IMR-90 (cell line): Measurements from ENCODE around the gene LYZL6. TPM values are rescaled to one million over a fixed set of nuclear protein-coding genes. Genes with fewer than 3 reads are reported as not detected.
A peak's percentile ranks its signal among the peaks of the same experiment; 100 is the strongest.

Experiments used
- ATAC-seq: fragments of 200-7000 bp; cut with Tn5 transposase; 2 replicates; pipeline ENCODE4 v1.9.1; 2020; ENCODE audit warnings: low read depth, mild to moderate bottlenecking, moderate library complexity
- BruUV-seq: library from RNA; stranded (reverse); fragments of 400-500 nt; replicated peaks from 2 replicates; lab custom pipeline; 2021; lab: Mats Ljungman, UMichigan
- CTCF ChIA-PET: fragments of 300-600 bp; formaldehyde crosslinking; extraction: SDS; loops from one replicate; lab custom pipeline; 2021; ENCODE audit warnings: antibody characterized with exemption; lab: Yijun Ruan, JAX
- POLR2A ChIA-PET: fragments of 300-600 bp; sonication (Branson Sonifier 250); formaldehyde crosslinking; loops from one replicate; lab custom pipeline; 2022; ENCODE audit warnings: antibody characterized with exemption; ENCODE audit not compliant: unreplicated experiment; lab: Charles Lee
- DNase-seq: peaks from one replicate; pipeline ENCODE4 v3.0.0; 2013
- H2AFZ ChIP-seq: replicated peaks from 2 replicates; pipeline ENCODE3; 2013; ENCODE audit warnings: low read length, mild to moderate bottlenecking; ENCODE audit not compliant: poor library complexity
- H2AK5ac ChIP-seq: 2 replicates; pipeline ENCODE4 v1.6.1; 2013; ENCODE audit warnings: low read depth, low read length, inconsistent platforms
- H2AK9ac ChIP-seq: replicated peaks from 2 replicates; pipeline ENCODE3; 2013; ENCODE audit warnings: mild to moderate bottlenecking, low read depth, low read length, moderate library complexity; ENCODE audit not compliant: poor library complexity
- H2BK120ac ChIP-seq: 2 replicates; pipeline ENCODE4 v1.6.1; 2013; ENCODE audit warnings: low read depth, low read length, inconsistent platforms
- H2BK15ac ChIP-seq: 3 replicates; pipeline ENCODE4 v1.6.1; 2013; ENCODE audit warnings: low read depth, low read length, inconsistent platforms
- H2BK20ac ChIP-seq: 2 replicates; pipeline ENCODE4 v1.6.1; 2013; ENCODE audit warnings: low read depth, mild to moderate bottlenecking, inconsistent platforms, low read length, moderate library complexity
- H2BK5ac ChIP-seq: 2 replicates; pipeline ENCODE4 v1.6.1; 2013; ENCODE audit warnings: mild to moderate bottlenecking, low read depth, low read length, inconsistent platforms; ENCODE audit not compliant: poor library complexity, severe bottlenecking
- H3K14ac ChIP-seq: replicated peaks from 2 replicates; pipeline ENCODE4 v1.6.1; 2013; ENCODE audit warnings: low read depth, low read length, inconsistent platforms
- H3K18ac ChIP-seq: 2 replicates; pipeline ENCODE4 v1.6.1; 2013; ENCODE audit warnings: low read depth, low read length, control low read depth
- H3K23ac ChIP-seq: 2 replicates; pipeline ENCODE4 v1.6.1; 2013; ENCODE audit warnings: low read depth, low read length, inconsistent platforms
- H3K27ac ChIP-seq: 2 replicates; pipeline ENCODE4 v1.5.1; 2013; ENCODE audit warnings: mild to moderate bottlenecking, control low read depth, low read length; ENCODE audit not compliant: insufficient read depth
- H3K27me3 ChIP-seq: 2 replicates; pipeline ENCODE4 v1.6.1; 2013; ENCODE audit warnings: low read length; ENCODE audit not compliant: control insufficient read depth, insufficient read depth
- H3K36me3 ChIP-seq: 2 replicates; pipeline ENCODE4 v1.6.1; 2013; ENCODE audit warnings: low read length, mixed read lengths; ENCODE audit not compliant: control insufficient read depth, insufficient read depth
- H3K4ac ChIP-seq: 2 replicates; pipeline ENCODE4 v1.6.1; 2013; ENCODE audit warnings: low read depth, low read length, inconsistent platforms
- H3K4me1 ChIP-seq: 2 replicates; pipeline ENCODE4 v1.6.1; 2013; ENCODE audit warnings: low read length, mixed read lengths; ENCODE audit not compliant: control insufficient read depth, insufficient read depth
- H3K4me2 ChIP-seq: 2 replicates; pipeline ENCODE4 v1.6.1; 2013; ENCODE audit warnings: low read depth, mild to moderate bottlenecking, control low read depth, low read length, moderate library complexity
- H3K4me3 ChIP-seq: 2 replicates; pipeline ENCODE4 v1.5.1; 2013; ENCODE audit warnings: low read depth, mild to moderate bottlenecking, control low read depth, low read length, moderate library complexity; ENCODE audit not compliant: insufficient read depth
- H3K56ac ChIP-seq: 2 replicates; pipeline ENCODE4 v1.6.1; 2013; ENCODE audit warnings: low read length, inconsistent platforms; ENCODE audit not compliant: insufficient read depth; ENCODE audit errors: extremely low read depth
- H3K79me1 ChIP-seq, 2 experiments: 2 replicates each; pipeline ENCODE4 v1.6.1; 2013; ENCODE audit warnings: low read length in 2 of 2, inconsistent platforms in 1 of 2, low read depth in 1 of 2
- H3K9ac ChIP-seq: 2 replicates; pipeline ENCODE4 v1.6.1; 2013; ENCODE audit warnings: low read depth, low read length, control low read depth
- H3K9me1 ChIP-seq: 2 replicates; pipeline ENCODE4 v1.6.1; 2013; ENCODE audit warnings: low read length, inconsistent platforms; ENCODE audit not compliant: insufficient read depth
- H3K9me3 ChIP-seq: 2 replicates; pipeline ENCODE4 v1.6.1; 2013; ENCODE audit warnings: low read length; ENCODE audit not compliant: control insufficient read depth, insufficient read depth
- H4K20me1 ChIP-seq: 2 replicates; pipeline ENCODE4 v1.6.1; 2013; ENCODE audit warnings: low read length, inconsistent platforms; ENCODE audit not compliant: insufficient read depth
- H4K5ac ChIP-seq: 2 replicates; pipeline ENCODE4 v1.6.1; 2013; ENCODE audit warnings: mild to moderate bottlenecking, low read depth, low read length, control low read depth
- H4K8ac ChIP-seq, 2 experiments: 2 replicates each; pipeline ENCODE4 v1.6.1; 2013; ENCODE audit warnings: low read depth in 2 of 2, low read length in 2 of 2, control low read depth in 1 of 2, inconsistent platforms in 1 of 2
- H4K91ac ChIP-seq: 2 replicates; pipeline ENCODE4 v1.6.1; 2013; ENCODE audit warnings: low read depth, low read length, inconsistent platforms; ENCODE audit not compliant: insufficient read depth
- CEBPB ChIP-seq: IDR thresholded peaks from 2 replicates; pipeline ENCODE4 v1.6.1; 2012; ENCODE audit warnings: low read depth, low read length, improper control_type of control experiment
- CHD1 ChIP-seq: IDR thresholded peaks from 2 replicates; pipeline ENCODE4 v1.6.1; 2012; ENCODE audit warnings: low read depth, low read length, improper control_type of control experiment
- MAFK ChIP-seq: IDR thresholded peaks from 2 replicates; pipeline ENCODE4 v1.6.1; 2012; ENCODE audit warnings: low read depth, low read length, improper control_type of control experiment
- MAZ ChIP-seq: IDR thresholded peaks from 2 replicates; pipeline ENCODE4 v1.6.1; 2012; ENCODE audit warnings: low read depth, mild to moderate bottlenecking, low read length, improper control_type of control experiment, moderate library complexity, borderline replicate concordance
- MXI1 ChIP-seq: IDR thresholded peaks from 2 replicates; pipeline ENCODE4 v1.6.1; 2012; ENCODE audit warnings: low read depth, mild to moderate bottlenecking, low read length, moderate library complexity, borderline replicate concordance
- NFE2L2 ChIP-seq: fragments of 150-350 bp; IDR thresholded peaks from 2 replicates; pipeline ENCODE4 v1.6.1; 2016; ENCODE audit warnings: low read depth, mild to moderate bottlenecking, low read length
- RCOR1 ChIP-seq: IDR thresholded peaks from 2 replicates; pipeline ENCODE4 v1.6.1; 2012; ENCODE audit warnings: mild to moderate bottlenecking, low read length, improper control_type of control experiment; ENCODE audit not compliant: insufficient replicate concordance
- RFX5 ChIP-seq: IDR thresholded peaks from 2 replicates; pipeline ENCODE4 v1.8.0; 2012; ENCODE audit warnings: low read depth, mild to moderate bottlenecking, low read length, moderate library complexity
- WGBS, 2 experiments: methylation state at CpG; one replicate each; pipeline versions ENCODE4 v1.1.5 to v1.1.7; 2013; ENCODE audit warnings: missing lambda C conversion rate in 2 of 2; ENCODE audit not compliant: insufficient read length in 1 of 2; ENCODE audit errors: extremely low coverage in 2 of 2; 5-methylcytosine and 5-hydroxymethylcytosine counted together
- dilution Hi-C: fragments of 300-500 bp; cut with HindIII; formaldehyde crosslinking; loops from one replicate; pipeline ENCODE4 v1.14.3; 2018; ENCODE audit warnings: low sequenced_read_pairs; ENCODE audit not compliant: unreplicated experiment
- in situ Hi-C: fragments of 300-500 bp; cut with MboI; formaldehyde crosslinking; loops from 3 replicates; pipeline ENCODE4 v1.14.3; 2019; ENCODE audit warnings: low sequenced_read_pairs, inconsistent platforms, mixed read lengths
- intact Hi-C: fragments of 100-400 bp; cut with micrococcal nuclease; formaldehyde crosslinking; loops from 2 replicates; pipeline ENCODE4 v1.10.0; 2022
- polyA plus RNA-seq, 3 experiments: library from polyadenylated mRNA; depleted of rRNA; stranded (reverse); fragments of >200 nt; gene quantifications; 2 replicates each; pipeline ENCODE4 v1.2.3, GENCODE V29; 2012; ENCODE audit warnings: low replicate concordance in 1 of 3
- total RNA-seq: library from RNA; depleted of rRNA; stranded (reverse); fragments of >200 nt; gene quantifications from 2 replicates; pipeline ENCODE4 v1.2.3, GENCODE V29; 2012
- TF ChIP-seq, protein P1 (sequence below): fragments of 150-350 bp; IDR thresholded peaks from 2 replicates; pipeline ENCODE4 v1.6.1; 2016; ENCODE audit warnings: low read depth, mild to moderate bottlenecking, low read length, moderate library complexity, borderline replicate concordance

The LYZL6 gene
- total and polyA plus RNA-seq, 2 of the 4 experiments (the other 2 are of a cell fraction): not detected

GRCh38 chr17:35889818-35890773, 53.4 kb downstream of the LYZL6 start:
- Histone ChIP-seq H3K27ac (no peak overlapping the region), H2BK5ac (no peak overlapping the region), H3K4me3 (no peak overlapping the region), H4K5ac (no peak overlapping the region), H2AFZ (no peak overlapping the region), H2BK120ac (no peak overlapping the region), H3K9me1 (no peaks in the 10 kb centered on the region; the same call in 1 of the 2 replicates), H3K23ac (no peak overlapping the region), H2BK15ac (no peak overlapping the region), H3K4ac (no peak overlapping the region), H3K27me3 (no peaks in the 10 kb centered on the region; the same call in 1 of the 2 replicates), H3K79me1 (no peaks in the 10 kb centered on the region), H3K18ac (no peak overlapping the region), H3K36me3 (no peaks in the 10 kb centered on the region), H2AK5ac (no peak overlapping the region), H3K9ac (no peak overlapping the region), H2AK9ac (no peak overlapping the region), H3K4me1 (no peaks in the 10 kb centered on the region), H2BK20ac (no peak overlapping the region), H3K9me3 (no peaks in the 10 kb centered on the region), H4K20me1 (no peaks in the 10 kb centered on the region), H4K8ac (no peak overlapping the region), H4K91ac (no peak overlapping the region), H3K4me2 (no peak overlapping the region), H3K56ac (no peak overlapping the region), H3K14ac (no peak overlapping the region)
- no TSS peak for BruUV-seq
- ChIA-PET POLR2A (no interaction called here), CTCF (interaction anchor here (0.6 kb wide), 1 partner anchor 15 kb away, joined by 3 read pairs; no protein-coding TSS in a partner anchor)
- no CpG with 5 or more reads among the region's 2 CpGs for WGBS, 2 experiments
- ATAC-seq (peak; percentile 84), DNase-seq (peak; percentile 68)
- dilution Hi-C loops: no loop called here
- in situ Hi-C loops: no loop called here
- intact Hi-C loops: no loop called here
- TF ChIP-seq RFX5: no peak
- no peak for TF ChIP-seq CEBPB
- no peak for TF ChIP-seq CHD1
- TF ChIP-seq MXI1: no peak
- TF ChIP-seq MAZ: no peak
- TF ChIP-seq RCOR1: no peak
- TF ChIP-seq, protein P1, sequence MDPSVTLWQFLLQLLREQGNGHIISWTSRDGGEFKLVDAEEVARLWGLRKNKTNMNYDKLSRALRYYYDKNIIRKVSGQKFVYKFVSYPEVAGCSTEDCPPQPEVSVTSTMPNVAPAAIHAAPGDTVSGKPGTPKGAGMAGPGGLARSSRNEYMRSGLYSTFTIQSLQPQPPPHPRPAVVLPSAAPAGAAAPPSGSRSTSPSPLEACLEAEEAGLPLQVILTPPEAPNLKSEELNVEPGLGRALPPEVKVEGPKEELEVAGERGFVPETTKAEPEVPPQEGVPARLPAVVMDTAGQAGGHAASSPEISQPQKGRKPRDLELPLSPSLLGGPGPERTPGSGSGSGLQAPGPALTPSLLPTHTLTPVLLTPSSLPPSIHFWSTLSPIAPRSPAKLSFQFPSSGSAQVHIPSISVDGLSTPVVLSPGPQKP: no peak
- no peak for TF ChIP-seq NFE2L2
- TF ChIP-seq MAFK: no peak
